T-helper 1 cell treated with Interleukin-12 subunit alpha and Interleukin-12 subunit beta and Interleukin-4 antibody, amounts not matched to agents 30 ng/mL and 1 ng/mL, for 36 hours (primary cell): Measurements from ENCODE around the gene CMTM1. TPM values are rescaled to one million over a fixed set of nuclear protein-coding genes. Genes with fewer than 3 reads are reported as not detected.

Experiments used
- intact Hi-C: fragments of 100-400 bp; cut with micrococcal nuclease; formaldehyde crosslinking; loops from one replicate; pipeline ENCODE4 v1.15.1; 2024
- total RNA-seq: library from RNA; stranded (reverse); gene quantifications from 2 replicates; pipeline ENCODE4 v1.2.3, GENCODE V29; 2022

Gene CMTM1
- total RNA-seq, 1 donor from 2014 or later = 33.5 TPM

- intact Hi-C loops = no loop called here
Measured at GRCh38 chr16:66537236-66537635, 29.0 kb upstream of the CMTM1 start.

- intact Hi-C loops = loop anchor here (1.0 kb wide), 1 partner anchor 10 kb away; no protein-coding TSS in a partner anchor
Measured at GRCh38 chr16:66538910-66539309, 27.3 kb upstream of the CMTM1 start.

- intact Hi-C loops = loop anchor here (1.0 kb wide), 1 partner anchor 9 kb away; no protein-coding TSS in a partner anchor
Measured at GRCh38 chr16:66539623-66540469, 26.4 kb upstream of the CMTM1 start.

- intact Hi-C loops = no loop called here
Measured at GRCh38 chr16:66541388-66542355, 24.6 kb upstream of the CMTM1 start.

- intact Hi-C loops = no loop called here
Measured at GRCh38 chr16:66542396-66542795, 23.8 kb upstream of the CMTM1 start.

GRCh38 chr16:66543541-66543940, 22.7 kb upstream of the CMTM1 start:
- intact Hi-C loops = no loop called here

GRCh38 chr16:66544016-66544757, 22.1 kb upstream of the CMTM1 start:
- intact Hi-C loops = no loop called here

- intact Hi-C loops = no loop called here
Measured at GRCh38 chr16:66547101-66547989, 18.9 kb upstream of the CMTM1 start.

- intact Hi-C loops = no loop called here
Measured at GRCh38 chr16:66548068-66548467, 18.2 kb upstream of the CMTM1 start.

- intact Hi-C loops = loop anchor here (1.0 kb wide), 1 partner anchor 10 kb away; no protein-coding TSS in a partner anchor
Measured at GRCh38 chr16:66548868-66549267, 17.4 kb upstream of the CMTM1 start.

- intact Hi-C loops = loop anchor here (1.0 to 5.0 kb wide), 2 partner anchors 10 to 103 kb away; no protein-coding TSS in a partner anchor
Measured at GRCh38 chr16:66549284-66550131, 16.7 kb upstream of the CMTM1 start, which contains the start of gene TK2. Gene TK2 (minus strand): TSS chr16:66550122. CDS start chr16:66550061, 61 bp downstream.

- intact Hi-C loops = loop anchor here (1.0 to 5.0 kb wide), 2 partner anchors 68 to 101 kb away; no protein-coding TSS in a partner anchor
Measured at GRCh38 chr16:66551348-66551759, 14.9 kb upstream of the CMTM1 start.

- intact Hi-C loops = loop anchor here (1.0 to 5.0 kb wide), 12 partner anchors 30 to 321 kb away; partner anchors contain the start of genes CMTM3 and DYNC1LI2
Measured at GRCh38 chr16:66551788-66552285, 14.4 kb upstream of the CMTM1 start.

GRCh38 chr16:66552286-66553177, 13.7 kb upstream of the CMTM1 start, which contains the start of gene CKLF:
Gene CKLF (plus strand): TSS chr16:66552576. CDS start chr16:66552716, 140 bp downstream.
- intact Hi-C loops = loop anchor here (1.0 to 5.0 kb wide), 12 partner anchors 9 to 320 kb away; partner anchors contain the start of genes CMTM3 and DYNC1LI2

- intact Hi-C loops = loop anchor here (1.0 to 5.0 kb wide), 4 partner anchors 8 to 320 kb away; partner anchors contain the start of gene DYNC1LI2
Measured at GRCh38 chr16:66553223-66553622, 13.0 kb upstream of the CMTM1 start.

GRCh38 chr16:66554021-66554420, 12.2 kb upstream of the CMTM1 start:
- intact Hi-C loops = loop anchor here (5.0 kb wide), 1 partner anchor 98 kb away; no protein-coding TSS in a partner anchor

GRCh38 chr16:66554495-66554894, 11.7 kb upstream of the CMTM1 start:
- intact Hi-C loops = loop anchor here (5.0 kb wide), 1 partner anchor 98 kb away; no protein-coding TSS in a partner anchor
